CD4-positive, alpha-beta T cell treated with Interferon gamma for 1 hour (primary cell): Measurements from ENCODE around the gene PPP1R3A.
"Not testable (repeated sequence)": the region's sequence is repeated elsewhere in the genome, so short reads cannot be mapped to it uniquely, and the experiment has no call there.

Source experiments
- DNase-seq: peaks from one replicate; pipeline ENCODE4 v3.0.0-alpha.2; 2020

The PPP1R3A gene, protein sequence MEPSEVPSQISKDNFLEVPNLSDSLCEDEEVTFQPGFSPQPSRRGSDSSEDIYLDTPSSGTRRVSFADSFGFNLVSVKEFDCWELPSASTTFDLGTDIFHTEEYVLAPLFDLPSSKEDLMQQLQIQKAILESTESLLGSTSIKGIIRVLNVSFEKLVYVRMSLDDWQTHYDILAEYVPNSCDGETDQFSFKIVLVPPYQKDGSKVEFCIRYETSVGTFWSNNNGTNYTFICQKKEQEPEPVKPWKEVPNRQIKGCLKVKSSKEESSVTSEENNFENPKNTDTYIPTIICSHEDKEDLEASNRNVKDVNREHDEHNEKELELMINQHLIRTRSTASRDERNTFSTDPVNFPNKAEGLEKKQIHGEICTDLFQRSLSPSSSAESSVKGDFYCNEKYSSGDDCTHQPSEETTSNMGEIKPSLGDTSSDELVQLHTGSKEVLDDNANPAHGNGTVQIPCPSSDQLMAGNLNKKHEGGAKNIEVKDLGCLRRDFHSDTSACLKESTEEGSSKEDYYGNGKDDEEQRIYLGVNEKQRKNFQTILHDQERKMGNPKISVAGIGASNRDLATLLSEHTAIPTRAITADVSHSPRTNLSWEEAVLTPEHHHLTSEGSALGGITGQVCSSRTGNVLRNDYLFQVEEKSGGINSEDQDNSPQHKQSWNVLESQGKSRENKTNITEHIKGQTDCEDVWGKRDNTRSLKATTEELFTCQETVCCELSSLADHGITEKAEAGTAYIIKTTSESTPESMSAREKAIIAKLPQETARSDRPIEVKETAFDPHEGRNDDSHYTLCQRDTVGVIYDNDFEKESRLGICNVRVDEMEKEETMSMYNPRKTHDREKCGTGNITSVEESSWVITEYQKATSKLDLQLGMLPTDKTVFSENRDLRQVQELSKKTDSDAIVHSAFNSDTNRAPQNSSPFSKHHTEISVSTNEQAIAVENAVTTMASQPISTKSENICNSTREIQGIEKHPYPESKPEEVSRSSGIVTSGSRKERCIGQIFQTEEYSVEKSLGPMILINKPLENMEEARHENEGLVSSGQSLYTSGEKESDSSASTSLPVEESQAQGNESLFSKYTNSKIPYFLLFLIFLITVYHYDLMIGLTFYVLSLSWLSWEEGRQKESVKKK

DNA sequence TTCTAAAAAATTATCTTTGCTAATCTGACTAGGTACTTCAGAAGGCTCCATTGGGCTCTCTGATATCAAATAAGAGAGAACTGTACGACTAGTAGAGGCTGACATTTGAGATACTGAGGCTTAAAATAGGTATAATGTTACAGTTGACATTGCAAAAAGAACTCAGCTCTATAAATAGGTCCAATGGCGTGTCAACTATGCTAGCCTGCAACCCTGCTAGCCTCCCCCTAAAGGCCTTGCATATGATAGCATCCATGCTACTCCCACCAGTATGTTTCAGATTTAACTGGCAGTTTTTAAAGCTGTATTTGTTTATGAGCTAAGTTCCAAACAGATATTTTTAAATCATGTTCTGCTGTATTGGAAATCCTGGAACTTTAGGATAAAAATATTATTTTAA is at the start of gene PPP1R3A:
PPP1R3A (minus strand) TSS at position 64 of the 400 bp plus-strand sequence; CDS start at position 51, 13 bp downstream.
- DNase-seq: no peak

DNA sequence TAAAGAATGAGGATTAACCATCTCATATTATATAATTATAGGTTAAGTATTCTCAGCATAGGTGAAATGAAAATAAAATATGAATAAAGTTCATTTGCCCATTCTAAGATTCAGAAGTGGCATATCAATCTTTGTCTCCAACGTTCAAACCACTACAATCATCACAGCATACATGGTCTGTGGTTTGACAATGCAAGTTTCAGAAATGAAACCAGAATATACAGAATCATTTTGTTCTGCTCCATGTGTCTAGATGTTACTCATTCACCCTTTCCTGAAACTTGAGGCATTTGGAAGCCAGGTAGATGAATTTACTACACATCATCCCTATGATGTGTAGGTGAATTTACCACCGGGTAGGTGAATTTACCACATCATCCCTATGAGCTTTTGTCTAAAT is 44.5 kb upstream of the PPP1R3A start:
- no peak for DNase-seq

DNA sequence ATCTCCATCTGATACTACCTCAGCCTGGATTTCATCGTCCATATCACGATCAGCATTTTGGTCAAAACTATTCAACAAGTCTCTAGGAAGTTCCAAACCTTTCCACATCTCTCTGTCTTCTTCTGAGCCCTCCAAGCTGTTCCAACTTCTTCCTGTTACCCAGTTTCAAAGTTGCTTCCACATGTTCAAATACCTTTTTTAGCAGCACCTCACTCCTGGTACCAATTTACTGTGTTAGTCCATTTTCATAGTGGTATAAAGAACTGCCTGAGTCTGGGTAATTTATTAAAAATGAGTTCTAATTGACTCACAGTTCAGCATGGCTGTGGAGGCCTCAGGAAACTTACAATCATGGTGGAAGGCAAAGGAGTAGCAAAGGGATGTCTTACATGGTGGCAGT is 41.1 kb upstream of the PPP1R3A start:
- DNase-seq: no peak

DNA sequence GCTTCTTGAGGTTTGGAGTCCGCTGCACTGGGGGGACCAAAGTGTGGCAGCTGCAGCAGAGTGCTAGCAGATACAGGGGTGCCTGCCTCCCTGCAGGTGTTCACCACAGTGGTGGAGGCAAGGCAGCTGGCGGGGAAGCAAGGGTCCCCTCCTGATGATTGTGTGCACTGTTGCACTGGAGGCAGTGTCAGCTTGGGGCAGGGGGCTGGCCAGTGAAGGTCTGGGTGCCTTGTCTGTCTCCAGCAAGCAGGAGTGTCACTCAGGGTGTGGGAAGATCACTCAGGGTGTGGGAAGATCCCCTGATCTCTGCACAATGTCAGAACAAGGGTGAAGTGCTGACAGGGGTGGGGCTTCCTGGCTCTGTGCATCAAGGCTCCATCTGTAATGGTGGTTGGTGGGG is 36.3 kb upstream of the PPP1R3A start:
- DNase-seq: no peak

DNA sequence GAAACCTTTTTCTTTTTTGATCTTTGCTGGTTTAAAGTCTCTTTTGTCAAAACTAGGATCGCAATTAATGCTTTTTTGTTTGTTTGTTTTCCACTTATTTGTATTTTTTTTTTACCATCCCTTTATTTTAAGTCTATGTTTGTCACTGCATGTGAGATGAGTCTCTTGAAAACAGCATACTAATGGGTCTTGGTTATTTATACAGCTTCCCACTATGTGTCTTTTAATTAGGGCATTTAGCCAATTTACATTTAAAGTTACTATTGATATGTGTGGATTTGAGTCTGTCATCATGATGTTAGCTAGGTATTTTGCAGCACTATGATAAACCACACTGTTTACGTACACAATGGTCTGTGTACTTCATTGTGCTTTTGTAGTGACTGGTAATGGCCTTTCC is 34.7 kb upstream of the PPP1R3A start:
- no peak for DNase-seq

DNA sequence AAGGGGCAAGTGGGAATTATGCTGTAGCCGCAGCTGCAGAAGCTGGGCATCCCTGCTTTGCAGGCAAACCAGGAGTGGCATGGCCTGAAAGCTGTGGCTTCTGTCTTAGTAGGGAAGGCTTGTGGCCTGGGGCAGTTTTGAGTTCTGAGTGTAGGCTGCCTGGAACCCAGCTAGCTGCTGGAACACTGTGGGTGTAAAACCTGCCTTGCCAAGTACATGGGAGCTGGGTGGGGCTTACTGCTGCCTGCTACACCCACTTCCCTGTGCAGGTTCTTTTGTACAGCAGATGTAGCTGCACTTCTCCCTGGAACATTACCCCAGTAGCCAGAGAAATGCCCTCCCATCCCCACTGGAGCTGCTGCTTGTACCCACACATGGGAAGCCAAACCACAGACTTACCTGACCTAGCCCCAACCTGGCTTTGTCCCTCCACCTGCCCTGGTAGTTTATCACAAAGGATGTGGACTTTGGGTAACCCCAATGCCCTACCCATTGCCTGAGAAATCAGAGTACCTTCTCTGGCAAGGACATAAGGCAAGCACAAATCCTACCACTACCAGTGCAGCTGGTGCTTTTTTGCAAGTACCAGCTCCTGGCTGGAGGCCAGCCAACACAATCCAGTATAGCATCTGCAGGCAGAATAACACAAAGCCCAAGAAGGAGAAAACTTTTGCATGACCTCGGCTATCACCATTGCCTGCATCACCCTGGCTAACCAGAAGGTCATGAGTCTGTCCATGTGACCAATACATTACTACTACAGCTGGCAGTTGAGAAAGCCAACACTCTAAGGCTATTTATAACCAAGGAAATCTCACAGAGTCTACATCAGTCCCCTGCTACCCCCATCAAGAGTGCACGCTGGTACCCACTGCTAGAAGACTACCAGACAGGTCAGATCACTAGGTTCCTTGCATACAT is 26.5 kb upstream of the PPP1R3A start:
- DNase-seq: no peak

DNA sequence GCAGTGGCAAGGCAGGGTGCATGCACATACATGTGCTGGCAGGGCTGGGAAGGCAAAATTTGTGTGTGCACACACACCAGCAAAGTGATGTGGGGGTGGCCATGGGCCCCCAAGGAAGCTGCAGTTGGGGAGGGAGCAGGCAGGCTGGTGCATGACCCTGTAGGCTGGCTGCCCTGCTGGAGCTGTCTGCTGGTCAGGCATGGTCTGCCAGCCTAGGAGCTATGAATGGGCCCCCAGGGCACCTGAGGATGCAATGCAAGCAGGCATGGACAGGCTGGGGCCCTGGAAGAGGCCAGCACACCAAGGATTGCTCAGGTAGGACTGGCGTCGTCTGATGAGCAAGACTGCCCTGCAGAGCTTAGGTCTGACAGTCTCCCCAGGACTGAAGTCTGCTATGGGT is 18.2 kb upstream of the PPP1R3A start:
- DNase-seq: no peak

DNA sequence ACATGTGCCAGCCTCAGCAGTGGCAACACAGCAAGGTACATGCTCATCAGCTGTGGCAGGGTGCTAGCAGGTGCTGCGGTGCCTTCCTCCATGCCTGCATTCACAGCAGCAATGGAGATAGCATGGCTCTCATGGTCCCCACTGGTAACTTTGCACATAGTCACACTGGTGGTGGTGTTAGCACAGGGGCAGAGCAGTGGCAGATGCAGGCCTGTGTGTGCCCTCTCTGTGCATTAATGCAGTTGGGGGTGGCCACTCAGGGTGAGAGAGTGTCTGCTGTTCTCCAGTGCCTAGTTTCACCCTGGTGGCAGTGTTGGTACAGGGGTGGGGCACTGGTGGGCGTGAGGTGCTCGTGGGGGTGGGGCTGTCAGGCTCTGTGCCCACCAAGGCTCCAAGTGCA is 17.7 kb upstream of the PPP1R3A start:
- no peak for DNase-seq

DNA sequence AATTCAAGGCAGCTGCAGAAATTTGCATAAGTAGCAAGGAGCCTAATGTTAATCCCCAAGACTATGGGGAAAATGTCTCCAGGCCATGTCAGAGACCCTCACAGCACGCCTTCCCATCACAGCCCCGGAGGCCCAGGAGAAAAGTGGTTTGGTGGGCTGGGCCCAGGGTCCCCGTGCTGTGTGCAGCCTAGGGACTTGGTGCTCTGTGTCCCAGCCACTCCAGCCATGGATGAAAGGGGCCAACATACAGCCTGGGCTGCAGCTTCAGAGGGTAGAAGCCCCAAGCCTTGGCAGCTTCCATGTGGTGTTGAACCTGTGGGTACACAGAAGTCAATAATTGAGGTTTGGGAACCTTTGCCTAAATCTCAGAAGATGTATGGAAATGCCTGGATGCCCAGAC is 10.6 kb upstream of the PPP1R3A start:
- DNase-seq: not testable (repeated sequence)

DNA sequence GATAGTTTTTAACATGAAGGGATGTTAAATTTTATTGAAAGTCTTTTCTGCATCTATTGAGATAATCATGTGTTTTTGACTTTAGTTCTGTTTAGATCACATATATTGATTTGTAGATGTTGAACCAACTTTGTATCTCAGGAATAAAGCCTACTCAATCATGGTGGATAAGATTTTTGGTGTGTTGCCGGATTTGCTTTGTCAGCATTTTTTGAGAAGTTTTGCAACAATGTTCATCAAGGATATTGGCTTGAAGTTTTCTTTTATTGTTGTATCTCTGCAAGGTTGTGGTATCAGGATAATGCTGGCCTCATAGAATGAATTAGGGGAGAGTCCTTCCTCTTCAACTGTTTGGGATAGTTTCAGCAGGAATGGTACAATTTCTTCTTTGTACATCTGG is 9.3 kb upstream of the PPP1R3A start:
- DNase-seq: no peak

DNA sequence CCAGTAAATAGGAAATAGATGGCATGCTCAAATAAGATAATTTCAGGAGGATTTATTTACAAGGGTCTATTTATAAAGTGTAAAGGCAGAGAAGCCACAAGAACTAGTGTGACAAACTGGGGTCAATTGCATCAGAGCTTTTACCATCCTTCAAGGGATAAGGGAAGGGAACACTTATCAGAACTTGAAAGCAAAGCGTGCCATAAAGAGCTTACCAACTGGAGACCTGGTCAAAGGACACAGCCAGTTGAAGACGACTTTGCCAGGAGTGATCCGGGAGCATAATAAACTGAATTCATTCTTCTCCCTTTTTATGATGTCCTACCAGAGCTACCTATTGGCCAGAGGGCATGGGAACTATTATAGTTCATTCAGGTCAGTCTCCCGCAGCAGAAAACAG is 3.2 kb upstream of the PPP1R3A start:
- DNase-seq: no peak

DNA sequence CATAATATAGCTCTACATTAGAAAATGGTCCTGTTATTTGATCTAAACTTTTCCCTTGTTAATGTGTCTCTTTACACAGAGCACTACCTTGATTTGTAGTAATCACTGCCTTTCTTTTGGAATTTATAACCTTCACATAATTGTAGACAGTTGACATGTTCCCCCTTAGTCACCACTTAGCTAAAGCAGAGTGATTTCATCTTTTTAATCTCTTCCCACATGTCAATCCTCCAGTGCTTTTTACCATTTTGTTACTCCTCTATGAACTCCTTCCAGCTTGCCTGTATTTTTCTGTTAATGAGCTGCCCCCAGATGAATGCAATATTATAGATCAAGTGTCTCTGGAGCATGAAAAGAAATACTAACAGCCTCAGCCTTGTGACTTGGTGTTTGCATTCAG is 2.6 kb upstream of the PPP1R3A start:
- DNase-seq: no peak

DNA sequence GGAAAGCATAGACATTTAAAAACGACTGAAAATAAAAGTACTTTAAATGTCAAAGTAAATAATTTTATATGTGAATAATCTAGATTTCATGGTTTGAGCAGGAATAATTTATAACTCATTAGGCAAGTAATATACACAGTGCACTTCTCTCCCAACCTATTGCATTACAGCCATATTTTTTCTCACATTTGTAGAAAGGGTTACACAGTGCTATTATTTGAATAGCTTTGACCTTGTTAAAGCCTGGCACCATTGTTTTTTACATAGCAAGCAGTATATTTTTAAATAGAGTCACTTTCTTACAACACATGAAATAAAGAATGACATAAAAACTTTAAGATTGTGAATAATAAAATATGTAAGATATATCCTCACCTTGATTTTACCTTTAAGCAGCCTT is 969 bp downstream of the PPP1R3A start:
- no peak for DNase-seq

DNA sequence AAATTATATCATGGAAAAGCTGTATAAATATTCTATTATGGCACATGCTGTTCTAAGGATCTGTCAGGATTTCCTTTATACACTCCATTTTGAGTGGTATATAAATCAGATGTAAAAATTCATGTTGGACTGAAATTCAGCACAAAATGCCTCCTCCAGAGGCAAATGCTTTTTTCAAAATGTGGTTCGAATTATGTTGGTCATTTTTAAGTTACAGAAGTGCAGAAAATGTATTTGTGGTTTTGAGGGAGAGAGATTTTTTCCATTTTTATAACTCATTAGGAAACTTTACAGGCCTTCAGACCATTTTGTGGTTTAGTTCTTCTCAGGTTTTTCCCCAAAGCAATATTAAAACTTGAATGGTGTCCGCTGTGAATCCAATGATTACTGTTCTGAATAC is 2.9 kb downstream of the PPP1R3A start:
- DNase-seq: no peak

DNA sequence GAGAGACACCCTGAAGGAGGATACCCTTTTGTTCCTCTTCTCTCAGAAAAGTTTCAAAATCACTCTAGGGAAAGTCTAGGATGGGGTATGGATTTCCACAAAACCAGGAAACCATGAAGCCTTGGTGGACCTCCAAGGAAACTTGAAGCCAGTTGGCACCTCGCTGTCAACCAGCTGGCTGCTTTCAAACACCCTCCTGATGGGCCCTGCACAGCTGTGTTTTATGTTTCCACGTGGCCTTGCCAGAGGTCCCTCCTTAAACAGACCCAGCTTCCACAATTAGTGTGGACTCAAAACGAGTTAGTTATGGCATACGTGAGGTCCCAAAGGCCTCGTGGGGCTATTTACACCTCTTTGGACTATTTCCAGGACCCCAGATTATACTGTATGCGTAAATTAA is 5.9 kb downstream of the PPP1R3A start:
- no peak for DNase-seq

DNA sequence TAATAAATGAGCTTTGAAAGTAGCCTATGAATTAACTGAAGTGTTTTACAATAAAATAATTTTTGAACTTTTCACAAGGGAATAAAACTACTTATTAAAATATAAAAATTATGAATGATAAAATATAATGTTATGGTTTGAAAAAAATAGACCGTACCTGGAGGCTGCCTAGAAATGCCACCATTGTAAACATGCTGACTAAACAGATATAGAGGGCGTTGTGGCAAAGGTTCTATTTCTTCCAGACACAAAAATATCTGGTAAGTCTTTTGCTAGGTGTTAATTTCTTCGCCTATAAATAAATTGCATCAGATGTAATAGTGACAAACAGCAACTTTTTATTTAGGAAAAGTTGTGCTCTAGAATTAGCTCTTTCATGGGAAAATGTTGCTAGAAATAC is 11.2 kb downstream of the PPP1R3A start:
- no peak for DNase-seq

DNA sequence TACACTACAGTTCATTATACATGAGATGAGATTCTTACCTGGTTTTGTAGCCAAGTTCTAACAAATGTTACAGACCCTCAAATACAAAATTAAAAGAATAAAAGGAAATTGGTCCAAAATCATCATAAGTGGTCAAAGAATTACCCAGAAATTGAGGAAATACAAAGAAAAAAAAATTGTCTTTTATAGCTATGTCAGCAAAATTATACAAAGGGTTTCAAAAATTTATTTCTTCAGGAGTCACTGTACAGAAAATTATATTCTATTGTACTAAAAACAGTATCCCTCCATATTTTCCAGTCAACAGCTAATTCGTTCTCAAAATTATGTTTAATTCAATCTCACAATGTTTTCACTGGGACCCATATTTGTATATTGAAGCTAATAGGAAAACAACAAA is 14.3 kb downstream of the PPP1R3A start:
- no peak for DNase-seq

DNA sequence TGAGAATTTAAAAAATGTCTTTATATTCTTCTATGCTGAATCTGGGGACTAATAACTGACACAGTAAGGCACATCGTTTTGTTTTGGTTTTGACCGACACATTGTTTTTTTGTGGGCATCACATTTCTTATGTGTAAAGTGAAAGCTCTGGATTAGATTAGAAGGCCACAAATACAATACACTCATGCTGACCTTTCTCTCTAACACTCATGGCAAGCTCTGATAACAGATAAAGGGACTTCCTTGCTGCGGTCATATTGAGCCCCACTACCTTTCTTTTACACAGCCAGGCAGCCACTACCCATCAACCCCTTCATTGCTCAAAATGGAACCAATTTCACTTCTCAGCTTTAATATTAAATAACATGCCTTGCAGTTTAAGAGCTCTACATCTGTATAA is 26.0 kb downstream of the PPP1R3A start:
- no peak for DNase-seq

DNA sequence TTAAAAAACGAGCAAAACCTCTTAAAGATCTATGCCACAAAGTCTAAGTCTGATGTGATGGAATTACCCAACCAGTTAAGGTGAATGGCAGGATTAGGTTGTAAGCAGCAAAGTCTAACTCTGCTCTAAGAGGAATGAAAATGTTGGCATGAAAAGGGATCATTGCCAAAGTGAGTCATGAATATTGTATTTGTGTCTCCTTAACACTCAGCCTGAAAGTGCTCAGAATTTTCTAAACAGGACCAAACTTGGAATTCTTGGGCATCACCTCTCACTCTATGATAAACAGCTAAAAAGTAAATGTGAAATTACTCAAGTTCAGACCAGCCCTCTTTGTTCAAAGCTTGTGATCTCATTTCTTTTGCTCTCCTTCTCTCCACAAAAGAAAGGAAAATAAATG is 27.0 kb downstream of the PPP1R3A start:
- no peak for DNase-seq

DNA sequence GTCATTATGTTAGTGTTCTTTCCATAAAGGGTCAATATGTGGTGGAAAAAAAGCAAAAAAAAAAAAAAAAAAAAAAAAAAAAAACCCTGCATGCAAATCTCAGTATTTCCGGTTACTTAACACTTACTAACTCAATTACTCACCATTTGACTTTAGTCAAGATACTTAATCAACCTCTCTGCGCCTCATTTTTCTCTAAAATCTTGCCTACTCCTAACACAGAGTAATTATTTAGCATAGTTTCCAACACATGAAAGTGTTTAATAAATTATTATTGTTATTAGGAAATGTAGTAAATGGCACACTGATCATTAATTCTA is 27.8 kb downstream of the PPP1R3A start:
- DNase-seq: no peak

DNA sequence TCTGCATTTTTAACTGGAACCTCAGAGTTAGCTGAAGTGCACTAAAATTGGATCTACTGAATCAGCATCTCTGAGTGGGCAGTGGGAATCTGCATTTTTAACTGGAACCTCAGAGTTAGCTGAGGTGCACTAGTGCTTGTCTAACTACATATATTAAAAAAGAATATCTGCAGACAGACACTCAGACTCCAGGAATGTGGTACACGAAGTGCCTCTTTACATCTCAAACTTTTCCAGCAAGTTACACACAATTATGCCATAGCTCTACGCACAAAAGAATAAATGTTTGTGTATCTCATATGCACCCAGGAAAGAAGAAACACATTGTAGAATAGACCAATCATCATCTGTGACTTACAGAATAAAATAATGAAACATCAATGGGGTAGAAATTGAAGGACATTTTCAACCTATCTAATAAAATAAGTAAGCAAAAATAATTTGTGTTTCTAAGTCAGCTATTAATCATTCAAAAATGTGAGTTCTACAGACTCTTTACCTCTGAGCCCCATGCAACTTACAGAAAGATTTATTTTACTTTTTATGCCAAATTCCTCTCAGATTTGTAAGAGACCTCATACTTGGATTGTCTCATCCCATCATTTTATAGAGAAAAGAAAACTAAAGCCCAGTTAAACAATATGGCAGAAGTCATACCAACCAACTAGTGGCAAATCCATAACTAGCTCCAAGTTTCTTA is 28.3 kb downstream of the PPP1R3A start:
- DNase-seq: no peak

DNA sequence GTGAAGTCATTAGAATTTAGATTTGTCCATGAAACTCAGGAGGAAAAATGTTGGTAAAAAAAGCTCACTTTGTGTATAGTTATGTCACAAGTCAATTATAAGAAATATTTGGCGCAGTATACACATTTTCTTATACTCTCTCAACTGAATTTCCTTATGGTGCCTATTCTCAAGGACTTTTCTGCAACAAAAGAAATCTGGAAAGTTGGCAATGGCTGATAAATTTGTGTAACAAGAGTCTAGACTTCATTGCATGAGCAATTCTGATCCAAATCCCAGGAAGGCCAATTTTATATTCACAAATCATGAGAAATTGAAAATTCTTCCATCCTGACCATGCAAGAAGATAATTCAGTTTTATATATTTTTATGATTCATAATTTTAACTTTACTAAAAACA is 35.7 kb downstream of the PPP1R3A start:
- no peak for DNase-seq
